HL-60 (cell line): Measurements from ENCODE around the gene CD99L2.

Experiments used
- CTCF ChIP-seq: IDR thresholded peaks from one replicate; pipeline ENCODE4 v1.5.1; 2011; ENCODE audit warnings: low read length, control low read depth, inconsistent platforms; ENCODE audit not compliant: insufficient read depth
- POLR2AphosphoS5 ChIP-seq: IDR thresholded peaks from 2 replicates; pipeline ENCODE4 v1.6.1; 2012; ENCODE audit warnings: low read depth
- SPI1 ChIP-seq: IDR thresholded peaks from 2 replicates; pipeline ENCODE4 v1.6.1; 2012; ENCODE audit warnings: low read depth, mild to moderate bottlenecking, borderline replicate concordance

DNA sequence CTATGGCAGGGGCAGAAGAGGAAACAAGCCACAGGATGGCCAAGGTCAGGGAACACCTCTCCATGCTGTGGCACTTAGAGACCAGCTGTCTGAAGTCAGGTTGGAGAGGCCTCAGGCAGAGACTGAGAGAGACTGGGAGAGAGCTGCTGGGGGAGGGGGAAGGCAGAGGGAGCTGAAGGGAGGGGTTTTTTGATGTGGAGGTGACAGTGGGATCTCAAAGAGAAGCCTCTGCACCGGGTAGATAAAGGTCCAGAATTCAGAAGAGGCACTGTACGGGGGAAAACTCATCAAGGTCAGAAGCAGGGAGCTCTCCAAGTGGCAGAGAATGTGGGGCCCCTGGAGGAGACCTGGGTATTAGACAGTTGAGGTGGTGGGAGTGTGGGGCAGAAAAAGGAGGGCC is 43.1 kb upstream of the CD99L2 start:
- no peak for TF ChIP-seq SPI1
- no peak for TF ChIP-seq CTCF
- TF ChIP-seq POLR2AphosphoS5: no peak
